ACC112 (cell line): ENCODE results near the gene GSG1L.

ENCODE experiments used
- H2AFZ ChIP-seq: fragments of 200-600 bp; sonication (generic); one replicate; pipeline ENCODE4 v1.6.0; 2017; ENCODE audit warnings: antibody characterized with exemption, low read length; ENCODE audit not compliant: unreplicated experiment
- H3K27ac ChIP-seq: fragments of 200-600 bp; sonication (generic); 2 replicates; pipeline ENCODE4 v1.5.1; 2014; ENCODE audit warnings: low read depth, mild to moderate bottlenecking, antibody characterized with exemption, low read length, moderate library complexity
- H3K27me3 ChIP-seq: fragments of 200-600 bp; sonication (generic); 2 replicates; pipeline ENCODE4 v1.6.1; 2014; ENCODE audit warnings: mild to moderate bottlenecking, antibody characterized with exemption, low read length, moderate library complexity, mixed read lengths; ENCODE audit not compliant: insufficient read depth
- H3K36me3 ChIP-seq: fragments of 200-600 bp; sonication (generic); 2 replicates; pipeline ENCODE4 v1.6.1; 2016; ENCODE audit warnings: mild to moderate bottlenecking, antibody characterized with exemption, low read length, moderate library complexity, mixed read lengths; ENCODE audit not compliant: insufficient read depth
- H3K4me1 ChIP-seq: fragments of 200-600 bp; sonication (generic); one replicate; pipeline ENCODE4 v1.6.1; 2016; ENCODE audit warnings: low read length, mixed read lengths; ENCODE audit not compliant: insufficient read depth, unreplicated experiment, control insufficient read depth
- H3K4me3 ChIP-seq: fragments of 200-600 bp; sonication (generic); 2 replicates; pipeline ENCODE4 v1.5.1; 2014; ENCODE audit warnings: mild to moderate bottlenecking, low read depth, low read length
- H3K79me2 ChIP-seq: fragments of 200-600 bp; sonication (generic); one replicate; pipeline ENCODE4 v1.6.0; 2016; ENCODE audit warnings: low read length; ENCODE audit not compliant: control insufficient read depth, unreplicated experiment, insufficient read depth

Gene GSG1L

DNA sequence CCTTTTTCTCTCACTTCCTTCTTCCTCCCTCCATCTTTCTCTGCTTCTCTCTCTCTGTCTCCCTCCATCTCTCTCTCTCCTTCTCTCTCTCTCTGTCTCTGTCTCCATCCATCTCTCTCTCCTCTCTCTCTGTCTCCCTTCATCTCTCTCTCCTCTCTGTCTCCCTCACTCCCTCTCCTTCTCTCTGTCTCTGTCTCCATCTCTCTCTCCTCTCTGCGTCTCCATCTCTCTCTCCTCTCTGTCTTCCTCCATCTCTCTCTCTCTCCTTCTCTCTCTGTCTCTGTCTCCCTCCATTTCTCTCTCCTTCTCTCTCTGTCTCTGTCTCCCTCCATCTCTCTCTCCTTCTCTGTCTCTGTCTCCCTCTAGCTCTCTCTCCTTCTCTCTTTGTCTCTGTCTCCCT is 194.1 kb downstream of the GSG1L start:
- H3K4me3 ChIP-seq, result no peak overlapping the region
- no peaks in the 10 kb centered on the region for H3K4me1 ChIP-seq
- peaks cover 14% of the 10 kb centered on the region; the same call in 1 of the 2 replicates for H3K27me3 ChIP-seq
- H3K79me2 ChIP-seq, result no peaks in the 10 kb centered on the region
- no peak overlapping the region for H2AFZ ChIP-seq
- no peak overlapping the region for H3K27ac ChIP-seq
- no peaks in the 10 kb centered on the region for H3K36me3 ChIP-seq

GRCh38 chr16:27868180-27868579 is 195.3 kb downstream of the GSG1L start:
- Histone ChIP-seq H3K36me3 (no peaks in the 10 kb centered on the region), H2AFZ (no peak overlapping the region), H3K79me2 (no peaks in the 10 kb centered on the region), H3K27ac (no peak overlapping the region), H3K4me1 (no peaks in the 10 kb centered on the region), H3K4me3 (no peak overlapping the region), H3K27me3 (peaks cover 11% of the 10 kb centered on the region; the same call in 1 of the 2 replicates)

GRCh38 chr16:27867122-27868110 is 196.1 kb downstream of the GSG1L start:
- Histone ChIP-seq H3K27me3 (peaks cover 11% of the 10 kb centered on the region; the same call in 1 of the 2 replicates), H3K36me3 (no peaks in the 10 kb centered on the region), H3K4me3 (no peak overlapping the region), H3K79me2 (no peaks in the 10 kb centered on the region), H2AFZ (no peak overlapping the region), H3K4me1 (no peaks in the 10 kb centered on the region), H3K27ac (no peak overlapping the region)

- H3K4me3 ChIP-seq, result no peak overlapping the region
- H3K27ac ChIP-seq, result no peak overlapping the region
- H3K27me3 ChIP-seq, result peaks cover 6% of the 10 kb centered on the region
Measured at GRCh38 chr16:27863377-27863776, 200.1 kb downstream of the GSG1L start.

GRCh38 chr16:27862953-27863352 is 200.6 kb downstream of the GSG1L start:
- Histone ChIP-seq H3K79me2 (no peaks in the 10 kb centered on the region), H3K27ac (no peak overlapping the region), H2AFZ (no peak overlapping the region), H3K4me1 (no peaks in the 10 kb centered on the region), H3K27me3 (peaks cover 10% of the 10 kb centered on the region), H3K36me3 (no peaks in the 10 kb centered on the region), H3K4me3 (no peak overlapping the region)

More at GRCh38 chr16:27863377-27863776, 200.1 kb downstream of the GSG1L start:
- Histone ChIP-seq H3K36me3 (no peaks in the 10 kb centered on the region), H2AFZ (no peak overlapping the region), H3K79me2 (no peaks in the 10 kb centered on the region), H3K4me1 (no peaks in the 10 kb centered on the region)

GRCh38 chr16:27860091-27860490 is 203.4 kb downstream of the GSG1L start:
- Histone ChIP-seq H3K4me1 (no peaks in the 10 kb centered on the region), H3K79me2 (no peaks in the 10 kb centered on the region), H3K36me3 (no peaks in the 10 kb centered on the region), H3K27ac (no peak overlapping the region), H3K27me3 (peaks cover 22% of the 10 kb centered on the region), H2AFZ (no peak overlapping the region), H3K4me3 (no peak overlapping the region)

GRCh38 chr16:27859020-27859419 is 204.5 kb downstream of the GSG1L start:
- Histone ChIP-seq H3K4me3 (no peak overlapping the region), H3K27me3 (peaks cover 30% of the 10 kb centered on the region), H3K36me3 (no peaks in the 10 kb centered on the region), H3K4me1 (no peaks in the 10 kb centered on the region), H3K79me2 (no peaks in the 10 kb centered on the region), H3K27ac (no peak overlapping the region), H2AFZ (no peak overlapping the region)

DNA sequence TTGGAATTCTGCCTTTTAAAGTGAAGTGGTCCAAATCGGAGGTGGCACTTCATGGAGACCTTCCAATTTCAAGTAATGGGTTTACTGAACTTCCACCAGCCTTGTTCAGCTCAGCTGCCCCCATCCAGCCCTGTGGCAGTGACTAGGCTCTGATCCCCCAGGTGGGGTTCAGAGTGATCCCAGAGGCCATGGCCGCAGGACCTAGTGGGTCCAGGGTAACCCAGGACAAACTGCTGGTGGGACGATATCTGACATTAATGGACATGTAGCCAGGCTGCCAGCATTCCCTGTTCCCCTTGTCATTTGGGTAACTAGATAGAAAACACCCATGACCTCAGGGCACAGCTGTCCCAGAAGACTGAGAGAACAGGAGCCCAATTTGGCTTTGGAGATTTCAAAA is 209.9 kb downstream of the GSG1L start:
- Histone ChIP-seq H3K27ac (no peak overlapping the region), H3K27me3 (peaks cover 70% of the 10 kb centered on the region), H3K79me2 (no peaks in the 10 kb centered on the region), H2AFZ (no peak overlapping the region), H3K4me1 (no peaks in the 10 kb centered on the region), H3K4me3 (no peak overlapping the region), H3K36me3 (no peaks in the 10 kb centered on the region)

GRCh38 chr16:27853101-27853500 is 210.4 kb downstream of the GSG1L start:
- no peak overlapping the region for H2AFZ ChIP-seq
- H3K36me3 ChIP-seq, result no peaks in the 10 kb centered on the region
- H3K27me3 ChIP-seq, result peaks cover 69% of the 10 kb centered on the region
- H3K27ac ChIP-seq, result no peak overlapping the region
- no peak overlapping the region for H3K4me3 ChIP-seq
- H3K4me1 ChIP-seq, result no peaks in the 10 kb centered on the region
- H3K79me2 ChIP-seq, result no peaks in the 10 kb centered on the region

DNA sequence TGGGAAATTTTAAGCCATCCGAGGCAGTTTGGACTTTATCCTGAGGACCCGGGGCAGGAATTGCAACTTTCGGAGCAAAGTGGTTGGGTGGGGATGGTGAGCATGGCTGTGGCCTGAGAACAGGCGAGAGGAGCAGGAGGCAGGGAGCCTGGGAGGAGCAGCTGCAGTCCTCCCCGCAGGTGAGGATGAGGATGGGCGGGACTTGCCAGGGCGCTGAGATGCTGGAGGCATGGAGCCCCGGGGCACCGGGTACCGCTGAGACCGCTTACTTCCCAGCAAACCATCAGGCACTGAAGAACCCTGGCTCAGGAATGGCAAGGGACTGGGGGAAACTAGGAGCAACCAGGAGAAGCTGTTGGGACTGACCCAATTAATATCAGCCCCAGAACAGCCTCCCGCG is 210.8 kb downstream of the GSG1L start:
- no peak overlapping the region for H3K27ac ChIP-seq
- no peaks in the 10 kb centered on the region for H3K36me3 ChIP-seq
- H3K4me3 ChIP-seq, result no peak overlapping the region
- H2AFZ ChIP-seq, result no peak overlapping the region
- peaks cover 66% of the 10 kb centered on the region for H3K27me3 ChIP-seq
- H3K79me2 ChIP-seq, result no peaks in the 10 kb centered on the region
- H3K4me1 ChIP-seq, result no peaks in the 10 kb centered on the region

- peaks cover 67% of the 10 kb centered on the region for H3K27me3 ChIP-seq
- no peaks in the 10 kb centered on the region for H3K79me2 ChIP-seq
- no peaks in the 10 kb centered on the region for H3K36me3 ChIP-seq
- H3K4me1 ChIP-seq, result no peaks in the 10 kb centered on the region
- no peak overlapping the region for H2AFZ ChIP-seq
- H3K27ac ChIP-seq, result no peak overlapping the region
- no peak overlapping the region for H3K4me3 ChIP-seq
Measured at GRCh38 chr16:27852116-27852515, 211.4 kb downstream of the GSG1L start.
